T-helper 2 cell (primary cell): ENCODE results near the gene ARPC2.

Experiments used
- DNase-seq, 5 experiments: peaks; one replicate each; pipeline versions ENCODE4 v3.0.0 to v3.0.0-alpha.2; 2012 to 2022

The ARPC2 gene

GRCh38 chr2:218255446-218255845 is 38.5 kb downstream of the ARPC2 start:
- peak in 1 of 5 experiments; percentile 19 for DNase-seq

GRCh38 chr2:218256612-218257350 is 39.8 kb downstream of the ARPC2 start:
- DNase-seq: no peak

GRCh38 chr2:218257390-218257981 is 40.5 kb downstream of the ARPC2 start:
- peak in 4 of 5 experiments; percentile 45 to 80 (median 55) for DNase-seq

GRCh38 chr2:218259099-218259961 is 42.3 kb downstream of the ARPC2 start:
- no peak for DNase-seq

- no peak for DNase-seq
Observed at GRCh38 chr2:218260166-218260565, 43.2 kb downstream of the ARPC2 start.

GRCh38 chr2:218260742-218261422 is 43.9 kb downstream of the ARPC2 start, which contains the start of gene GPBAR1:
TSS of gene GPBAR1 (plus strand) at chr2:218261015. CDS start at chr2:218262725, 1,710 bp downstream.
- no peak for DNase-seq

- no peak for DNase-seq
Observed at GRCh38 chr2:218261423-218262236, 44.6 kb downstream of the ARPC2 start.

GRCh38 chr2:218262237-218262600 is 45.2 kb downstream of the ARPC2 start:
- DNase-seq: no peak

GRCh38 chr2:218262631-218263586 is 45.9 kb downstream of the ARPC2 start:
- no peak for DNase-seq

- no peak for DNase-seq
Observed at GRCh38 chr2:218263817-218264641, 47.0 kb downstream of the ARPC2 start.

GRCh38 chr2:218264773-218265561 is 48.0 kb downstream of the ARPC2 start:
- no peak for DNase-seq

GRCh38 chr2:218265626-218266025 is 48.6 kb downstream of the ARPC2 start:
- DNase-seq: no peak

GRCh38 chr2:218266316-218266979 is 49.5 kb downstream of the ARPC2 start:
- no peak for DNase-seq

GRCh38 chr2:218267259-218267658 is 50.3 kb downstream of the ARPC2 start:
- DNase-seq: no peak

GRCh38 chr2:218269900-218270720 is 53.1 kb downstream of the ARPC2 start, which contains the start of the genes AAMP and PNKD:
TSS of gene AAMP (minus strand) at chr2:218270137. CDS start at chr2:218270086, 51 bp downstream.
TSS of gene PNKD (plus strand) at chr2:218270519. CDS start at chr2:218270536, 17 bp downstream.
- DNase-seq: peak; percentile 99 to 100 (median 100)

GRCh38 chr2:218270721-218271486 is 53.9 kb downstream of the ARPC2 start:
- no peak for DNase-seq

GRCh38 chr2:218271487-218271797 is 54.5 kb downstream of the ARPC2 start:
- no peak for DNase-seq
